SK-N-SH (cell line): ENCODE measurements around the gene ST6GALNAC6. TPM values are rescaled to one million over a fixed set of nuclear protein-coding genes. Genes with fewer than 3 reads are reported as not detected.

Source experiments
- CTCF ChIA-PET: fragments of 300-600, 350-600 bp; formaldehyde crosslinking; extraction: SDS; loops from one replicate; lab custom pipeline; 2021; lab: Yijun Ruan, JAX
- POLR2A ChIA-PET: fragments of 350-600 bp; sonication (Branson Sonifier 250); formaldehyde crosslinking; extraction: SDS; loops from one replicate; lab custom pipeline; 2020; ENCODE audit warnings: antibody characterized with exemption, inconsistent platforms; lab: Yijun Ruan, JAX
- DNase-seq: peaks from one replicate; pipeline ENCODE4 v3.0.0; 2012
- H2AFZ ChIP-seq: fragments of 200-600 bp; sonication (generic); 2 replicates; pipeline ENCODE4 v1.8.1; 2016; ENCODE audit warnings: antibody characterized with exemption, mild to moderate bottlenecking, low read depth
- H3F3A ChIP-seq: fragments of 200-600 bp; sonication (generic); replicated peaks from 2 replicates; pipeline ENCODE3; 2016; ENCODE audit warnings: antibody characterized with exemption, mild to moderate bottlenecking; ENCODE audit not compliant: insufficient read depth
- H3K27ac ChIP-seq, 2 experiments: fragments of 200-500 bp in 1 of 2; fragments of 200-600 bp in 1 of 2; sonication (Bioruptor generic) in 1 of 2; sonication (generic), shearing (Covaris generic) in 1 of 2; 2 replicates each; pipeline versions ENCODE4 v1.5.1 to v1.6.1; 2014 to 2016; ENCODE audit warnings: low read depth in 2 of 2, inconsistent platforms in 1 of 2, low read length in 1 of 2, mild to moderate bottlenecking in 1 of 2, mixed read lengths in 1 of 2
- H3K27me3 ChIP-seq: fragments of 200-600 bp; sonication (generic), shearing (Covaris generic); 2 replicates; pipeline ENCODE4 v1.6.1; 2016; ENCODE audit warnings: mixed run types; ENCODE audit not compliant: insufficient read depth
- H3K36me3 ChIP-seq, 2 experiments: fragments of 200-500 bp in 1 of 2; fragments of 200-600 bp in 1 of 2; sonication (Bioruptor generic) in 1 of 2; sonication (generic) in 1 of 2; replicated peaks in 1 of 2; 2 replicates each; pipeline versions ENCODE3 to v1.5.1; 2014 to 2016; ENCODE audit warnings: low read length in 1 of 2, mild to moderate bottlenecking in 1 of 2; ENCODE audit not compliant: insufficient read depth in 2 of 2, control insufficient read depth in 1 of 2
- H3K4me1 ChIP-seq, 2 experiments: fragments of 200-500 bp in 1 of 2; fragments of 200-600 bp in 1 of 2; sonication (Bioruptor generic) in 1 of 2; sonication (generic), shearing (Covaris generic) in 1 of 2; 2 replicates each; pipeline versions ENCODE4 v1.5.1 to v1.6.1; 2014 to 2016; ENCODE audit warnings: low read depth in 1 of 2, low read length in 1 of 2, mixed run types in 1 of 2; ENCODE audit not compliant: insufficient read depth in 2 of 2, control insufficient read depth in 1 of 2
- H3K4me2 ChIP-seq: fragments of 200-600 bp; sonication (generic), shearing (Covaris generic); 2 replicates; pipeline ENCODE4 v1.6.1; 2017; ENCODE audit warnings: mixed run types
- H3K4me3 ChIP-seq, 2 experiments: fragments of 200-500 bp in 1 of 2; fragments of 200-600 bp in 1 of 2; sonication (Bioruptor generic) in 1 of 2; sonication (generic), shearing (Covaris generic) in 1 of 2; 2 replicates each; pipeline versions ENCODE4 v1.5.1 to v1.8.1; 2014 to 2016; ENCODE audit warnings: low read depth in 2 of 2, inconsistent platforms in 1 of 2, low read length in 1 of 2, mild to moderate bottlenecking in 1 of 2, mixed read lengths in 1 of 2, moderate library complexity in 1 of 2
- H3K79me2 ChIP-seq: fragments of 200-600 bp; sonication (generic); 2 replicates; pipeline ENCODE4 v1.8.1; 2017; ENCODE audit warnings: mild to moderate bottlenecking; ENCODE audit not compliant: insufficient read depth
- H3K9ac ChIP-seq: fragments of 200-600 bp; sonication (generic); 2 replicates; pipeline ENCODE4 v1.6.1; 2017; ENCODE audit warnings: mixed run types
- H3K9me2 ChIP-seq: fragments of 200-600 bp; sonication (generic); 2 replicates; pipeline ENCODE4 v1.6.1; 2017; ENCODE audit warnings: mixed run types
- H3K9me3 ChIP-seq: fragments of 200-600 bp; sonication (generic); 2 replicates; pipeline ENCODE4 v1.6.1; 2017; ENCODE audit warnings: mixed run types, mild to moderate bottlenecking, moderate library complexity
- H4K20me1 ChIP-seq: fragments of 200-600 bp; sonication (generic); 2 replicates; pipeline ENCODE4 v1.6.1; 2017; ENCODE audit warnings: mild to moderate bottlenecking, mixed run types; ENCODE audit not compliant: insufficient read depth
- CTCF ChIP-seq: fragments of 200-600 bp; sonication (generic); IDR thresholded peaks from 2 replicates; pipeline ENCODE4 v1.6.1; 2017; ENCODE audit warnings: antibody characterized with exemption, mild to moderate bottlenecking, moderate library complexity
- EP300 ChIP-seq, 2 experiments: IDR thresholded peaks; 2 replicates each; pipeline versions ENCODE4 v1.4.0 to v1.6.1; 2012; ENCODE audit warnings: borderline replicate concordance in 1 of 2, low read depth in 1 of 2, low read length in 1 of 2
- EZH2phosphoT487 ChIP-seq: fragments of 200-600 bp; sonication (generic); IDR thresholded peaks from 2 replicates; pipeline ENCODE4 v1.6.1; 2017; ENCODE audit warnings: low read depth, mixed run types, mild to moderate bottlenecking, antibody characterized with exemption, moderate library complexity, borderline replicate concordance
- FOSL2 ChIP-seq: IDR thresholded peaks from 2 replicates; pipeline ENCODE4 v1.4.0; 2012; ENCODE audit warnings: low read depth, mild to moderate bottlenecking, moderate library complexity, borderline replicate concordance
- FOXM1 ChIP-seq: IDR thresholded peaks from 2 replicates; pipeline ENCODE4 v1.4.0; 2012; ENCODE audit warnings: low read depth, mild to moderate bottlenecking
- GABPA ChIP-seq: IDR thresholded peaks from 2 replicates; pipeline ENCODE4 v1.4.0; 2012; ENCODE audit warnings: low read depth, mild to moderate bottlenecking
- GATA2 ChIP-seq: sonication (generic); formaldehyde crosslinking; IDR thresholded peaks from 2 replicates; pipeline ENCODE4 v1.5.0; 2020; ENCODE audit warnings: mild to moderate bottlenecking, missing genetic modification reagents
- JUND ChIP-seq: IDR thresholded peaks from 2 replicates; pipeline ENCODE4 v1.4.0; 2012
- NRF1 ChIP-seq: IDR thresholded peaks from 2 replicates; pipeline ENCODE4 v1.6.1; 2012; ENCODE audit warnings: low read depth, mild to moderate bottlenecking, low read length
- REST ChIP-seq: IDR thresholded peaks from 2 replicates; pipeline ENCODE4 v1.6.1; 2012; ENCODE audit warnings: mild to moderate bottlenecking, low read depth, low read length, moderate library complexity
- SIN3A ChIP-seq: IDR thresholded peaks from 2 replicates; pipeline ENCODE4 v1.6.1; 2012; ENCODE audit warnings: low read depth, mild to moderate bottlenecking, low read length, moderate library complexity, borderline replicate concordance
- SMC3 ChIP-seq: IDR thresholded peaks from 2 replicates; pipeline ENCODE4 v1.6.1; 2012; ENCODE audit warnings: low read depth, low read length, improper control_type of control experiment
- TAF1 ChIP-seq: IDR thresholded peaks from 2 replicates; pipeline ENCODE4 v1.6.1; 2012; ENCODE audit warnings: low read depth, mild to moderate bottlenecking, low read length, moderate library complexity, borderline replicate concordance
- TEAD4 ChIP-seq: IDR thresholded peaks from 2 replicates; pipeline ENCODE4 v1.4.0; 2012; ENCODE audit warnings: mild to moderate bottlenecking, borderline replicate concordance; ENCODE audit not compliant: insufficient read depth
- YY1 ChIP-seq: IDR thresholded peaks from 2 replicates; pipeline ENCODE4 v1.4.0; 2012; ENCODE audit warnings: low read depth, mild to moderate bottlenecking
- WGBS: methylation state at CpG from one replicate; pipeline ENCODE4 v1.1.6; 2017; ENCODE audit warnings: low lambda C conversion rate; 5-methylcytosine and 5-hydroxymethylcytosine counted together
- polyA plus RNA-seq, 3 experiments: library from polyadenylated mRNA; depleted of rRNA; stranded (reverse); fragments of >200 nt; gene quantifications; 2 replicates each; pipeline ENCODE4 v1.2.3, GENCODE V29; 2012

The ST6GALNAC6 gene
- polyA plus RNA-seq, 1 of the 3 experiments (the other 2 are of a cell fraction), result 34.8 TPM

- H3K27ac ChIP-seq, result peak overlapping the region in 1 of 2 experiments; percentile 95; a peak in 2 of 4 replicates
- CTCF ChIA-PET, result interaction anchor here (0.6 to 7.0 kb wide), 6 partner anchors 18 to 615 kb away, joined by 3 to 41 read pairs (median 4); partner anchors contain the start of genes ST6GALNAC6 and TOR2A
- H3K27me3 ChIP-seq, result no peaks in the 10 kb centered on the region
- H3K9me2 ChIP-seq, result no peaks in the 10 kb centered on the region
- no peak for TF ChIP-seq TEAD4
- TF ChIP-seq EP300 (IDR thresholded peaks at IDR 0.05; ENCODE audit: borderline replicate concordance in 1 of 2, low read depth in 1 of 2, low read length in 1 of 2), result no peak
- TF ChIP-seq JUND, result no peak
- no peak for TF ChIP-seq TAF1
- peak overlapping the region; percentile 58 for H3K4me2 ChIP-seq
- H3K36me3 ChIP-seq, result no peaks in the 10 kb centered on the region
- peaks cover 20 to 35% of the 10 kb centered on the region in 2 experiments; a peak in 3 of 4 replicates for H3K4me1 ChIP-seq
- POLR2A ChIA-PET, result interaction anchor here (0.6 to 1.4 kb wide), 4 partner anchors 19 to 47 kb away, joined by 3 to 7 read pairs (median 6); no protein-coding TSS in a partner anchor
- peak overlapping the region; percentile 39; the same call in 1 of the 2 replicates for H3K9ac ChIP-seq
- peak overlapping the region in 1 of 2 experiments; percentile 32; a peak in 1 of 4 replicates for H3K4me3 ChIP-seq
- peaks cover 28% of the 10 kb centered on the region for H3F3A ChIP-seq
- WGBS, result 54% methylated on average over 6 of the region's 6 CpGs
- peaks cover 14% of the 10 kb centered on the region for H3K79me2 ChIP-seq
- no peaks in the 10 kb centered on the region for H4K20me1 ChIP-seq
- no peak for DNase-seq
- H2AFZ ChIP-seq, result peak overlapping the region; percentile 90; the same call in 1 of the 2 replicates
- H3K9me3 ChIP-seq, result no peaks in the 10 kb centered on the region
These were observed 18.2 kb upstream of the ST6GALNAC6 start for GRCh38 chr9:127917603-127918002.

GRCh38 chr9:127916720-127917581, 17.5 kb upstream of the ST6GALNAC6 start, which contains the start of gene ST6GALNAC4:
TSS of gene ST6GALNAC4 (minus strand) at chr9:127917041. CDS start at chr9:127916419, 622 bp downstream.
- DNase-seq, result peak; percentile 98
- H3K9me2 ChIP-seq, result no peaks in the 10 kb centered on the region
- CTCF ChIA-PET, result interaction anchor here (0.7 to 7.0 kb wide), 6 partner anchors 11 to 182 kb away, joined by 3 to 41 read pairs (median 4); partner anchors contain the start of genes ST6GALNAC6 and TOR2A

More at GRCh38 chr9:127916720-127917581, 17.5 kb upstream of the ST6GALNAC6 start, which contains the start of gene ST6GALNAC4:
- H3K9me3 ChIP-seq, result no peaks in the 10 kb centered on the region
- H3K4me1 ChIP-seq, result peaks cover 20 to 35% of the 10 kb centered on the region in 2 experiments; a peak in 3 of 4 replicates
- peaks cover 0 to 5% of the 10 kb centered on the region in 2 experiments for H3K36me3 ChIP-seq
- H3K4me2 ChIP-seq, result peak within 1 kb of the TSS; percentile 92
- peaks cover 21% of the 10 kb centered on the region for H3F3A ChIP-seq
- no peaks in the 10 kb centered on the region for H4K20me1 ChIP-seq
- POLR2A ChIA-PET, result interaction anchor here (0.8 to 1.4 kb wide), 3 partner anchors 18 to 46 kb away, joined by 3 to 7 read pairs (median 6); no protein-coding TSS in a partner anchor
- WGBS, result 12% methylated on average over 21 of the region's 71 CpGs
- TF ChIP-seq EZH2phosphoT487 (no peak), YY1 (0 out of 2 replicates have a peak, but pooled peaks have one; percentile 14), FOXM1 (no peak), SMC3 (no peak), FOSL2 (no peak), NRF1 (peak; percentile 59), SIN3A (no peak), CTCF (no peak), TAF1 (peak; percentile 38; the same call in 1 of the 2 replicates), GABPA (no peak), REST (no peak), GATA2 (CRISPR knock-in tag) (no peak)
- peak within 1 kb of the TSS; percentile 90 for H2AFZ ChIP-seq
- no peaks in the 10 kb centered on the region for H3K27me3 ChIP-seq
- peaks cover 14% of the 10 kb centered on the region for H3K79me2 ChIP-seq
- peak within 1 kb of the TSS; percentile 84 for H3K9ac ChIP-seq
- H3K4me3 ChIP-seq, result peak within 1 kb of the TSS; percentile 56 to 84
- peak within 1 kb of the TSS; percentile 58 to 95 for H3K27ac ChIP-seq
